ENCODE data around the gene TEK.

Gene TEK

GRCh38 chr9:27168496-27168895 lies 59.5 kb downstream of the TEK start:
- TF ChIP-seq, protein P1, sequence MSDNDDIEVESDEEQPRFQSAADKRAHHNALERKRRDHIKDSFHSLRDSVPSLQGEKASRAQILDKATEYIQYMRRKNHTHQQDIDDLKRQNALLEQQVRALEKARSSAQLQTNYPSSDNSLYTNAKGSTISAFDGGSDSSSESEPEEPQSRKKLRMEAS (IDR thresholded peaks at IDR 0.05; ENCODE audit: low read depth, low read length), result no peak
- TF ChIP-seq POLR2A (IDR thresholded peaks at IDR 0.05; ENCODE audit: extremely low read depth, insufficient read length) (no peak), MYC (IDR thresholded peaks at IDR 0.05; ENCODE audit: low read depth, low read length) (no peak), CTCF (IDR thresholded peaks at IDR 0.05; ENCODE audit: low read depth, low read length) (no peak)
- no peak for DNase-seq (ENCODE audit: low read depth)
- H3K4me3 ChIP-seq (ENCODE audit: low read depth, low read length), result no peak overlapping the region

- no peak for DNase-seq (ENCODE audit: low read depth)
- no peak overlapping the region for H3K4me3 ChIP-seq (ENCODE audit: low read depth, low read length)
- TF ChIP-seq, protein P1 (IDR thresholded peaks at IDR 0.05; ENCODE audit: low read depth, low read length), result no peak
- TF ChIP-seq POLR2A (IDR thresholded peaks at IDR 0.05; ENCODE audit: extremely low read depth, insufficient read length), result no peak
- TF ChIP-seq MYC (IDR thresholded peaks at IDR 0.05; ENCODE audit: low read depth, low read length), result no peak
- no peak for TF ChIP-seq CTCF (IDR thresholded peaks at IDR 0.05; ENCODE audit: low read depth, low read length)
Measured at GRCh38 chr9:27168951-27169350, 59.9 kb downstream of the TEK start.

- no peak for TF ChIP-seq POLR2A (IDR thresholded peaks at IDR 0.05; ENCODE audit: extremely low read depth, insufficient read length)
- TF ChIP-seq, protein P1 (IDR thresholded peaks at IDR 0.05; ENCODE audit: low read depth, low read length), result no peak
- no peak for TF ChIP-seq MYC (IDR thresholded peaks at IDR 0.05; ENCODE audit: low read depth, low read length)
- no peak for TF ChIP-seq CTCF (IDR thresholded peaks at IDR 0.05; ENCODE audit: low read depth, low read length)
- no peak for DNase-seq (ENCODE audit: low read depth)
Measured at GRCh38 chr9:27176971-27177370, 67.9 kb downstream of the TEK start.

DNA sequence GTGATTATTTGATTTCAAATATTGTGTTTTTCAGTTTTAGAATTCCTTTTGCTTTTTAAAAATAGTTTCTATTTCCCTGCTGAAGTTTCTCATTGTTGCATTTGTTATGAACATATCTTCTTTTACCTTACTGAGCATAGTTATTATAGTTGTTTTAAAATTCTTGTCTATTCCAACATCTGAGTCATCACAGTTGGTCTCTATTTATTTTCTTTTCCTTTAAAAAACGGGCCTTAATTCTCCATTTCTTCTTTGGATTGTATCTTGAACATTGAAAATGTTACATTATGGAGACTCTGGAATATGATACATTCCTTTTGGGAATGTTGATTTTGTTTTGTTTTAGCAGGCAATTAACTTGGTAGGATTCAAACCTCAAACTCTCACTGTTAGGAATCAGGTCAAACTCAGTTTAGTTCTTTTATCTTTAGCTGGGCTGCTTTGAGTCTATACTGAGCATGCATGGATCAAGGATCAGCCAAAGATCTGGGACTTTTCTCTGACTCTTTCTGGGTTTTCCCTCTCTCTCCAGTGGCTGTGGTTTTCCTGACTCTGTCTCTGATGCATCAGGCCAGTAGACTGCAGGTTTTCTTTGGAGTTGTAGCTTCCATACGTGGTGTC lies 70.3 kb downstream of the TEK start:
- H3K4me3 ChIP-seq (ENCODE audit: low read depth, low read length), result no peak overlapping the region
- no peak for DNase-seq (ENCODE audit: low read depth)
- TF ChIP-seq MYC (IDR thresholded peaks at IDR 0.05; ENCODE audit: low read depth, low read length) (no peak), CTCF (IDR thresholded peaks at IDR 0.05; ENCODE audit: low read depth, low read length) (no peak)

More at GRCh38 chr9:27176971-27177370, 67.9 kb downstream of the TEK start:
- H3K4me3 ChIP-seq (ENCODE audit: low read depth, low read length), result no peak overlapping the region

DNA sequence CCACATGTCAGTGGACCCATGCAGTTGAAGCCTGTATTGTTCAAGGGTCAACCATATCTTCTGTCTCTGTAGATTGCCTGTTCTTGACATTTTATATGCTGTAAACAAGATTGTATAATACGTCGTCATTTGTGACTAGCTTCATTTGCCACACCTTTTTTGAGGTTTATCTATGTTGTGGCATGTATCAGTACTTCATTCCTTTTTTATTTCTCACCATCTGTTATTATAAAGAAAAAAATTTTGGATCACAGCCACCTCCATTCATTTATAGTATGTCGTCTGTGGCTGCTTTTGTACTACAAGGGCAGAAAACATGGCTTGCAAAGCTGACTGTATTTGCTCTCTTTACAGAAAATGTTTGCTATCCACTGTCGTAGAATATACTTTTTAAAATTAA lies 72.4 kb downstream of the TEK start:
- no peak for TF ChIP-seq POLR2A (IDR thresholded peaks at IDR 0.05; ENCODE audit: extremely low read depth, insufficient read length)
- no peak for TF ChIP-seq CTCF (IDR thresholded peaks at IDR 0.05; ENCODE audit: low read depth, low read length)
- TF ChIP-seq, protein P1 (IDR thresholded peaks at IDR 0.05; ENCODE audit: low read depth, low read length), result no peak
- TF ChIP-seq MYC (IDR thresholded peaks at IDR 0.05; ENCODE audit: low read depth, low read length), result no peak
- no peak for DNase-seq (ENCODE audit: low read depth)
- H3K4me3 ChIP-seq (ENCODE audit: low read depth, low read length), result no peak overlapping the region

GRCh38 chr9:27182421-27182820 lies 73.4 kb downstream of the TEK start:
- no peak overlapping the region for H3K4me3 ChIP-seq (ENCODE audit: low read depth, low read length)
- TF ChIP-seq CTCF (IDR thresholded peaks at IDR 0.05; ENCODE audit: low read depth, low read length), result no peak
- TF ChIP-seq, protein P1 (IDR thresholded peaks at IDR 0.05; ENCODE audit: low read depth, low read length), result no peak
- TF ChIP-seq POLR2A (IDR thresholded peaks at IDR 0.05; ENCODE audit: extremely low read depth, insufficient read length), result no peak
- TF ChIP-seq MYC (IDR thresholded peaks at IDR 0.05; ENCODE audit: low read depth, low read length), result no peak
- DNase-seq (ENCODE audit: low read depth), result no peak
